KBM-7 (cell line): ENCODE results near the gene PARP3.

Experiments used
- DNase-seq: peaks from one replicate; pipeline ENCODE4 v3.0.0-alpha.2; 2015
- in situ Hi-C: fragments of 300-500 bp; cut with MboI; formaldehyde crosslinking; loops from 2 replicates; pipeline ENCODE4 v1.14.3; 2020; ENCODE audit warnings: low sequenced_read_pairs, low pct_unique_long_range_greater_than_20kb, mixed read lengths

The PARP3 gene

DNA sequence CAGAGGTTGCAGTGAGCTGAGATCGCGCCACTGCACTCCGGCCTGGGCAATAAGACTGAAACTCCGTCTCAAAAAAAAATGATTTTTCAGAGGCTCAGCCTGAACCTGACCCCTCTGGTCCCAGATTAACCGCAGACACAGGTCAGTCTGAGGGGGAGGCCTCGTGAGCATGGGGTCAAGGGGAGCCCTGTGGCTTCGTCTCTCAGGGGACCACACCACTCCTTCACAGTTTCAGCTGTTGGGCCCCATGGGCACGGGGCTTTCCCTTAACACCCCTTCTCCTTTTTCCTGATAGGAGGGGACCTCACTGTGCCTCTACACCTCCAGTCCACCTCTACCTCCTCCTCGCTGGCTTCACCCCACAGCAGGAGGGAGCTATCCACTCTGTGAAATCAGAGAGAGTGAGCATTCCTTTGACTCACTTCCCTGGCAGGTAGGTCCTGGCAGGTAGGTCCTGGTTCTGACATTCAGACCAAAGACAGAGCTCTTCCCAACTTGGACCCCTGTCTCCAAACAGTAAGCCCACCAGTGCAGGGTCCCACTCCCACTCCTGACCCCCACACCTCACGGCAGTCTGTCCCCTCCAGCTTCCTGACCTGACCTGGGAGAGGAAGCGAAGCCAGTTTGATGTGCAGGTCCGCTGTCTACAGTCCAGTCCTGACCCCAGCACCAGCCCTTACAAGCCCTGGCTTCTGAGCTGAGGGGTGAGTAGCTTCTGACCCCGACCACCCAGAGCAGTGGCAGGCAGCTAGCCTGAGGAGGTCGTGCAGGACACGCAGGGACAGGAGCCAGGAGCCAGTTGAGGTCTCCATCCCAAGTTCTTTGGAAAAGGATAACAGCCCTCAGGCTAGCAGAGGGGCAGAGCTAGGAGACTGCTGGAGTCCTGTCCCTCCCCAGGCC, 9.4 kb upstream of the PARP3 start:
- DNase-seq: no peak
- in situ Hi-C loops: no loop called here

DNA sequence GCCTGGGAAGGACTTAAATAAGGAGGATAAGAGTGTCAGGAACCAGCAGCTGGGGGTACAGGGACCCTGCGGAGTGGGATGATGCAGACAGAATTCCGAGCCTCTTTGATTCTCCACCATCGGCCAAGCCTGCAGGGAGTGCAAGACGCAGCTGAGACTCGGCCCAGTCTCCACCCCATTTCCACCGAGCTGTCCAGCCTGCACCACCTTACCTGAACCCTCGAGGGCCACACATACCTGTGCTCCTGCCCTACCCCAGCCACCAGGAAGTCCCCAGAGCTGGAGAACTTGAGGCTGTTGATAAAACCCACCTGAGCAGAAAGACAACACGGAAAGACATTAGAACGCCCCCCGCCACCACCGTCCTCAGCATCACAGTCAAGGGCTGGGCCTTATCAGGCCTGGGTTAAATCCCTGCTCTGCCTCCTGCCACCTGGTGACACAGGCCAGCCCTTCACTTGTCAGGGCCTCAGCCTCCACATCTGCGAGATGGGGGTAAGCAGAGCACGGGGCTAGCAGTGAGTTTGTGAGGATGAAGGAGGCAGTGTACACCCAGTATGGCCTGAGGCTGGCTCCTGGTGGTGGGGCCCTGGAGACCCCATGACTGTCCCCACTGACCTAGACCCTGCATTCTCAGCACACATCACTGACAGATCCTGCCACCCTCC, 8.6 kb upstream of the PARP3 start:
- in situ Hi-C loops: no loop called here
- DNase-seq: no peak

DNA sequence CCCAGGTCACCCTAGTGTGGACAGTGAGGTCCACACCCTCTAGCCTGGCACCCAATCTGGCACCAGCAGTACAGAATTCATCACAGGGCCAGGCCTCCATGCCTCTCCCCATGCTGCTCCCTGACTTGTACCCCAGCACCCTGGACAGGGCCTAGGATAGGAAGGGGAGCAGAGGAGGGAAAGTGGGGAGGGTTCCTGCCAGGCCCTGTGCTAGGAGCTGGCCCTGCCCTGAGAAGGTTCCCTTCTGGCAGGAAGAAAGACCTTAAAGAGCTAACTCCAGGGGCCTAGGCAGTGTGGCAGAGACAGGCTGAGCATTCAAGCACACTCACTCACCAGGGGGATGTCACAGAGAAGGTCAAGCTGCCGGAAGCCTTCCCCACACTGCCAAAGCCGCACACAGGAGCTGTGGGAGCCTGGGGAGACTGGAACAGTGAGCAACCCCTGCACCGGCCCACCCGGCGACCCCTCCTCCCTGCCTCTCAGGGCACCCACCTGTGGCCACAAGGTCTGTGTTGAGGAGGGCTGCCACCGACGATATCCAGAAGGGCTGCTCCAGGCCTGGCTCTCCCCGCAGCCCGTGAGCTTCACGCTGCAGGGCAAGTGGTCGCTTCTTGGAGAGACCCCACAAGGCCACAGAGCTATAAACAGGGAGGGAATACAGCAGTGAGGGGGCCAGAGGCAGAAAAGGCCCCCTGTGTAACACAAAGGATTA, 7.9 kb upstream of the PARP3 start:
- no peak for DNase-seq
- in situ Hi-C loops: no loop called here

DNA sequence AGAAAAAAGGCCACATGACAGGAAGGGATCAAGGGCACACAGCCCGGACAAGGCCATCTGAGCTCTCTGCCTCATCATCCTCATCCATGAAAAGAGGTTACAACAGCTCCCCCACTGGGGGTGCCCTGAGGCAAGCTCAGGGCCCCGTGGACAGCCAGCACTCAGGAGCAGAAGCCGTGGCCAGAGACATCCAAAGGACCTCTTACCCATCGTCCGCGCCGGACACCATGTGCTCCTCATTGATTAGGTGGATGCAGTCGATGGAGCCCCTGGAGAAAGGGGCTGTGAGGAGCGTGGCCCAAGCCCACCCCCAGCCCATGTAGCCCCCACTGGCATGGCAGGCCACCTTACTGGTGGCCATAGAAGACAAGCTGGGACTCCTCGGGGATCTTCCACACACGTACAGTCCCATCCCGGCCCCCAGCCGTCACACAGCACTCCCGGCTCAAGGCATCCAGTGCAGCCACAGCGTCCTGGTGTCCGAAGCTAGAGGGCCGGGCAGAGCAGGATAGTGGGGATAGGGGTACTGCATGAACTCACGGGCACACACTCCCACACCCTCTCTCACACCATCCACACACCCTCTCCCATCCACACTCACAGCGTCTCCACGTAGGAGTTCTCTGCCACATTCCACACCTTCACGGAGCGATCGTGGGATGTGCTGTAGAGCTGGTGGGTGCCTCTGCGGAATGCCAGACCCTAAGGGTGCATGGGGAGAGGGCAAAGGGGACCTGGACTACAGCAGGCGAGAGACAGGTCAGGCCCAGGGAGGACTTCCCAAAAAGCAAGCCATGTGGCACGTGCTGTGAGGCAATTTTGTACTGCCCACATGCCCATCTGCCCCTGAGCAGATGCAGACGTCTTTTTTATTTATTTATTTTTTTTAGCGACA, 6.9 kb upstream of the PARP3 start:
- DNase-seq: no peak
- in situ Hi-C loops: no loop called here

DNA sequence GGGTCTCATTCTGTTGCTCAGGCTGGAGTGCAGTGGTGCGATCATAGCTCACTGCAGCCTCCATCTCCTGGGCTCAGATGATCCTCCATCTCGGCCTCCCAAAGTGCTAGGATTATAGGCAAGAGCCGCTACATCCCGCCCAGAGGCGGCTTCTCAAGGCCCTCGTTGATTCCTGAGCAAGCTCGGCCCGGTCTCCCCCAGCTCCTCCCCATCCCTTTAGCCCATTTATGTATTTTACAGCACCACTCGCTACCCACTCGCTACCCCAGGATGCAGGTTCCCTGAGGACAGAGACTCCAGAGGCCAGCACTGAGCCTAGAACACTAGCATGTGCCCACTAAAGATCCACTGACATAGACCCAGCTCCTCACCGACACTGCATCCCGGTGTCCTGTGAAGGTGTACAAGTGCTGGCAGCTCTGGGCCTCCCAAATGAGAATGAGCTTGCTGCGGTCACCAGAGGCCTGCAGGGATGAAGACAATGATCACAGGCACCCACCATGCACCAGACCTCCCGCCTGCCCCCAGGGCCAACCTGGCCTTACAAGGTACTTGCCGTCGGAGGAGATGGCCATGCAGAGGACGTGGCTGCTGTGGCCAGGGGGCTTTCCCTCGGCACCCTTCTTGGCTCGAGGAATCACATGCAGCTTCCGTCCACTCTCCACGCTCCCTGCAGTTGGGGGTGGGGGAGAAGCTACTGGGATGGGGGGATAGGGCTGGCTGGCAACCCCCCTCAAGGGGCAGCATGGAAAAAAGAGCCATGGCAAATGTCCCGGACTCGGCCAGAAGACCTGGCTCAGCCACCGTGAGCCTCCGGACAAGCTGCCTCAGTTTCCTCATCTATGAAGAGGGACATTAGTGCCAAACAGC, 6.0 kb upstream of the PARP3 start:
- in situ Hi-C loops: no loop called here
- DNase-seq: no peak

DNA sequence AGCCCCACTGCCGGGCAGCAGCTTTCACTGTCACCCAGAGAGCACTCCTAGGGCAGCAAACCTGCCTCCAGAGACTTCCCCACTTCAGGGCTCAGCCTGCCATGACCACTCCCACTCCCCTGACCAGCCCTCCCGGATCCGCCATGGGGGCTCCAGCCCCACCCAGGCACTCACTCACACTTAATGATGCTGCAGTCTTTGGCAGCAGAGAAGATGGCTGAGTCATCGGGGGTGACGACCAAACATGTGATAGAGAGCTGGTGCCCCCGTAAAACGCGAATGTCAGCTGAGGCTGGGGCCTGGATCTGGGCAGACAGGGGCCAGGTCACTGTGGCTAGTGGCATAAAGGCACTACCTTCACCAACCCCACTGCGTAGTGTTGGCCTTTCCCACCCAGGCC, 5.1 kb upstream of the PARP3 start:
- no peak for DNase-seq
- in situ Hi-C loops: no loop called here

DNA sequence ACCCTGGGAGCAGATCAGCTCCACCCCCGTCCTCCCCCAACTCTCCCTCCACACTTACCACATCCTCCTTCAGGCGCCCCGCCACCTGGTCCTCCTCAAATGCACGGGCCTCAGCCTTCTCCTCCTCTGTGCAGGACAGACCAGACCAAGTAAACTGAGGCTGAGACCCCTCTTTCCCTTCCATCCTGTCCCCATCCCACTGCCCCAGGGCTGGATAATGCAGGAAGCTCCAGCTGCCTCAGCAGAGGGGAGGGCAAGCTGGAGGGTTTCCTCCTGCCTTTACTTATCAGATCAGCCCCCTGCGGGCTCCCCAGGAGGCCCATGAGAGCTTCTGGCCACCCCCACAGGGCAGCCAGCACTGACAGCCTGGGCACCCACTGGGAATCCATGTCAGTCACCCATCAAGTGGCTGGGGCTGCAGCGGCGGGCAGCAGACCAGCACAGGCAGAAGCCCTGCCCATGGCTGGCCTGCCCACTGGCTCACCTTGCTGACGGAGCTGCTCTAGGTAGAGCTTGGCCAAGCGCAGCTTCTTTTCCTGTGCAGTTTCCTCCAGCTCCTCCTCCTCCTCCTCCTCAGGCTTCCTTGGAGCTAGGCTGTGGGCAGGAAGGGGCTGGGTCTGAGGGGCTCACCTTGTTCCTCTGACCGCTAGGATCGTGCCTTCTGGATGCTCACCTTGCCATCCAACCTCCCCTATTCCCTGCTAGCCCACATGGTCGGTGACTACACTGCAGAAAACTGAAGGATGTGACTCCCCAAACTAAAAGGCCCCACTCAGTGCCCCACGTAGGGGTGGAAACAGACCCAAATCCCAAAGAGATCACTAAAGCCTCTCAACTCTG, 4.3 kb upstream of the PARP3 start:
- in situ Hi-C loops: no loop called here
- DNase-seq: no peak

DNA sequence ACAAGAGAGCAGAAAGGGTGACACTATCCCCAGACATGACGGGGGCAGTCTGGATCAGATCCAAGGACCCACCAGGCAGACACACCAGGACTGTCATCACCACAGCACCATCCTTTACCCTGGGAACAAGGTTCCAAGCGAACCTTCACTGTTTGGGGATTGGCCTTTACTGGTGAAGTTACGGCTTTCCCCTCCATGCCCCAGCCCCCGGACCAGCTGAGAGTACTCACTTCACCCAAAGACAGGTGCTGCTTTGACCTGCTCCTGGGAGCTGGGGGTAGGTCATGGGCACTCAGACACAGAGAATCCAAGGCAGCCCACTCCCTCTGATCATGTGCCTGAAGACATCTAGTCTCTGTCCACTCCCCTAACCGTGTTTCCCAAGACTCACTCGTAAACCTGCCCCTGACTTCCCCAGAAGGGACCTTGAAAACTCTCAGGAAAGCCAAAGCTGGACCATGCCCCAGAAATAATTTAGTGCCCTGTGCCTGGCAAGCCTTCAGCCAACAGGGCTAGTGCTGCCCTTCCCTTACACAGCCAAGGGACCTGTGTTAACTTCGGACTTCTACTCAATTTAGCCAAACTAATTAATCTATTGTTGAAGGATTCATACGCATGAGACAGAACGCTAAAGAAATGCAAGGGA, 3.3 kb upstream of the PARP3 start:
- in situ Hi-C loops: no loop called here
- DNase-seq: no peak

DNA sequence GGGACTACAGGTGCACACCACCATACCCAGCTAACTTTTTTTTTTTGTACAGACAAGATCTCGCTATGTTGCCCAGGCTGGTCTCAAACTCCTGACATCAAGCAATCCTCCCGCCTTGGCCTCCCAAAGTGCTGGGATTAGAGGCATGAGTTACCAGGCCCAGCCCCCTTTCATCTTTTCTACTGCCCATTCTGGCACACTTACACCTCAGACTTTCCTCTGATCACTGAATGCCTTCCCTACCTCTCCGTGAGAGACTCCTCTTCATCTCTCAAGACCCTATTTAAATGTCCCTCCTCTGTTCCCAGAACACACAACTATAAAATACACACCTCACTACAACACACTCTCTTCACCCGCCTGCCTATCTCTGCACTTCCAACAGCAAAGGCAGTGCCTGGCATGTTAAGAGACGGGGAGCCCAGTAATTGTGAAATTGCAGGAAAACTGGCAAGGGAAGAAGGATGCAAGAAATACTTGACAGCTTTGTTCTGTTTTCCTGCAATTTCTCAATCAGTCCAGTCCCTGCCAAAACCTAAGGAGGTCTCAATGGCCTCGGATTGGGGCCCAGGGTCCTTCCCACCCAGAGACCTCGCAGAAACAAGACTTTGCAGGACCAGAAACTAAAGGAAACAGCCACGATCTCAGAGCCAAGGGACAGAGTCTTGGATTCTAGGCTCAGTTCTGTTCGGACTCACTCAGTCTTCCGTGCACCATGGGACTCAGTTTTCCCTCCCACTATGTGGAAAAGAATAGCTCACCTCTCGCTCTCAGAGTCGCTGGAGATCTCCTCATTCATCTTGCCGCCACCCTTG, 1.3 kb upstream of the PARP3 start:
- DNase-seq: no peak
- in situ Hi-C loops: no loop called here

DNA sequence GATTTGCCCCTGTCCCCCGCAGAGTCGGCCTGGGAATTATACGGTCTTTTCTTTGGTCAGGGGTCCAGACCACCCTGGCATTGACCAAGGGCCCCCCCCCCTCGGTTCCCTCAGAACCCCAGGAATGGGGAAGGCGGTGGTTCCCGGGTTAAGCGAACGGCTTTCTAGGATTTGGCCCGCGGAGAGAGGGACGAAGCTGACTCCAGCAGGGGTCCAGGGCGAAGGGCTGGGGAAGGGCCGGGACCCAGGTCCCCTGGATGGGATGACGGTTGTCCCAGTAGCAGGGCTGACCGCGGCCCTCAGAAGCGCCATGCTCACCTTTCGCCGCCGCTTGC, 733 bp upstream of the PARP3 start:
- DNase-seq: no peak
- in situ Hi-C loops: no loop called here

DNA sequence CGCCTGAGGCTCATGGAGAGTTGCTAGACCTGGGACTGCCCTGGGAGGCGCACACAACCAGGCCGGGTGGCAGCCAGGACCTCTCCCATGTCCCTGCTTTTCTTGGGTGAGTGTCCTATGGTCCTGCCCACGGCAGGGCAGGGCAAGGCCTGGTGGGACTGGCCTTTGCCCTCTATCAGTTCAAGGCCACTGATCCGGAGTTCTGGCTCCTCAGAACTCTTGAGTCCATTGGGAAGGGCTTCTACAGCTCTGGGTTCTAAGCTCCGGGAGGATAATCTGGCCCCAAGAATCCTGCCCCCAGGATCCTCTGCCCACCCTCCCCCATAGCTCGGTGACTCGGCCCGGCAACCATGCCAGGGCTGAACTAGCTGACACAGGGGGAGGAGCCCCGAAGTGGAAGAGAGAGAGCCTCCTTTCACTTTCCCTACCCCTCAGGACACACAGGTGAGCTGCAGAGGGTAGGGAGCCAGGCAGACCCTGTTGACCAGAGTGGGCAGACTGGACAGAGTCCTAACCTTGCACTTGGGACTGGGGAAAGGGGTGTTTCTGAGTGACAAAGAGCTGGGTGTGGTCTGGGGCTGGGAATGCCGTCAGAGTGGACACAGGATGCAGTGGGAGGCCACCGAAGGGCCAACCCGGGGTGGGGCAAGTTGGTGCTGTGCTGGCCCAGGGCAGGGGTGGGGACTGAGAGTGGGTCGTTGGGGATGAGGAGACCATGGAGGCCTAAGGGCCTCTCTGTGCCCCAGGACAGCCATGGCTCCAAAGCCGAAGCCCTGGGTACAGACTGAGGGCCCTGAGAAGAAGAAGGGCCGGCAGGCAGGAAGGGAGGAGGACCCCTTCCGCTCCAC, 664 bp downstream of the PARP3 start:
- no peak for DNase-seq
- in situ Hi-C loops: no loop called here

DNA sequence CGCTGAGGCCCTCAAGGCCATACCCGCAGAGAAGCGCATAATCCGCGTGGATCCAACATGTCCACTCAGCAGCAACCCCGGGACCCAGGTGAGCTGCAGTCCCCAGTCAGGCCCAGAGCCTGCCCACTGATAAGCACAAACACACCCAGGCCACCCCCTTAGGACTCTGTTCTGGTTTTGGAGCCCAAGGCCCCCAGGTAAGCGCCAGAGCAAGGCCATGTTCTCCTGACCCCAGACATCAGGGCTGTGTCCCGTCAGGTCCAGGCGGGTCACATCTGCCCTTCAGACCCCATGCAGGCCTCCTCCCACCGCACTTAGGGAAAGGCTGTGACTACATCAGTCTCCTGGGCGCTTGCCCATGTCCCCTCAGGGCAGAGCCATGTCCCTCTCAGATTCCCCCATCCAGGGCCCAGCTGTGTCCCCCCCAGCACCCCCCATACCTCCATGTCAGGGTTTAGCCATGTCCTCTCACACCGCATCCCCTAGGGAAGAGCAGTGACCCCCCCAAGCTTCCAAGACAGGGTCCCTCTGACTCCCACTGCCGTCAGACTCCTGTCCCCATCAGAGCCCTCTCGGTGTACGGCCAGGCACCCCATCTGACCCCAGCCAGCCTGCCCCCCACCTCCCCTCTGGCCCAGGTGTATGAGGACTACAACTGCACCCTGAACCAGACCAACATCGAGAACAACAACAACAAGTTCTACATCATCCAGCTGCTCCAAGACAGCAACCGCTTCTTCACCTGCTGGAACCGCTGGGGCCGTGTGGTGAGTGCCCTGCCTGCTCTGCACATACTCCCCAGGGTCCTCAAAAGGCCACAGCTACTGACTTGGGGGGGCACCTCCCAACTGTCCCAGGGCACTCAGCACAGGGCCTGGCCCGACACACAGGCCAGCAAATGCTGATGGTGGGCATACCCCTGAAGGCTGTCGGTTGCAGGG, 1.6 kb downstream of the PARP3 start:
- in situ Hi-C loops: no loop called here
- DNase-seq: no peak

DNA sequence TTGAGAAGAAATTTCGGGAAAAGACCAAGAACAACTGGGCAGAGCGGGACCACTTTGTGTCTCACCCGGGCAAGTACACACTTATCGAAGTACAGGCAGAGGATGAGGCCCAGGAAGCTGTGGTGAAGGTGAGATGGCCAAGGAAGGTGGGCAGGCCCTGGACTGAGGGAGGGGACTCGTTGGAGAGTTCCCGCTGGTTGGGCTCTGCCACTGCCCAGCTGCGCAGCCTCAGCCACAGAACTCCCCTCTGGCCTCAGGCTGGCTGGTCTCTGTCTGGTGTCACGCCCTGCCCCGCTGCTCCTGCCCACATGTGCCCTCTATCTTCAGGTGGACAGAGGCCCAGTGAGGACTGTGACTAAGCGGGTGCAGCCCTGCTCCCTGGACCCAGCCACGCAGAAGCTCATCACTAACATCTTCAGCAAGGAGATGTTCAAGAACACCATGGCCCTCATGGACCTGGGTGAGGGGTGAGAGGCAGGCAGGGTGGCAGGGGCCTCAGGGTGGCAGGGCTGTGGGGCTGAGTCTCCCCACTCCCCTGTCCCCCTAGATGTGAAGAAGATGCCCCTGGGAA, 2.4 kb downstream of the PARP3 start:
- in situ Hi-C loops: no loop called here
- DNase-seq: no peak
